Activated CD4-positive, alpha-beta T cell treated with anti-CD3 and anti-CD28 coated beads, Interleukin-2, amount 10 ng/mL, durations not matched to agents 24 days and 14 days (primary cell): Measurements from ENCODE around the gene KPTN. TPM values are rescaled to one million over a fixed set of nuclear protein-coding genes. Genes with fewer than 3 reads are reported as not detected.

Source experiments
- DNase-seq: peaks from one replicate; pipeline ENCODE4 v3.0.0; 2022
- H3K27ac Mint-ChIP-seq: one replicate; pipeline ENCODE4 v1.8.0; 2022; ENCODE audit warnings: mild to moderate bottlenecking, mixed read lengths
- H3K27me3 Mint-ChIP-seq: one replicate; pipeline ENCODE4 v1.8.0; 2022; ENCODE audit warnings: mixed read lengths
- H3K36me3 Mint-ChIP-seq: one replicate; pipeline ENCODE4 v1.8.0; 2022; ENCODE audit warnings: low read depth, mild to moderate bottlenecking, mixed read lengths
- H3K4me1 Mint-ChIP-seq: one replicate; pipeline ENCODE4 v1.8.0; 2021; ENCODE audit warnings: mixed read lengths
- H3K4me3 Mint-ChIP-seq: one replicate; pipeline ENCODE4 v1.8.0; 2022; ENCODE audit warnings: mild to moderate bottlenecking, moderate library complexity, mixed read lengths
- H3K9me3 Mint-ChIP-seq: one replicate; pipeline ENCODE4 v1.8.0; 2021; ENCODE audit warnings: mixed read lengths
- intact Hi-C: fragments of 100-400 bp; cut with micrococcal nuclease; formaldehyde crosslinking; loops from one replicate; pipeline ENCODE4 v1.15.1; 2023
- total RNA-seq: library from RNA; stranded (reverse); gene quantifications from 2 replicates; pipeline ENCODE4 v1.2.3, GENCODE V29; 2022

KPTN gene
- total RNA-seq, 1 donor from 2014 or later: 12.2 TPM

- Mint-ChIP-seq H3K9me3 (no peaks in the 10 kb centered on the region), H3K4me3 (no peak overlapping the region), H3K36me3 (no peaks in the 10 kb centered on the region), H3K27me3 (no peaks in the 10 kb centered on the region), H3K4me1 (peaks cover 12% of the 10 kb centered on the region), H3K27ac (no peak overlapping the region)
- intact Hi-C loops: loop anchor here (10.0 kb wide), 1 partner anchor 125 kb away; the partner anchor contains the start of gene BICRA
- DNase-seq: no peak
Measured at GRCh38 chr19:47479701-47480503, 4.1 kb downstream of the KPTN start.

DNA sequence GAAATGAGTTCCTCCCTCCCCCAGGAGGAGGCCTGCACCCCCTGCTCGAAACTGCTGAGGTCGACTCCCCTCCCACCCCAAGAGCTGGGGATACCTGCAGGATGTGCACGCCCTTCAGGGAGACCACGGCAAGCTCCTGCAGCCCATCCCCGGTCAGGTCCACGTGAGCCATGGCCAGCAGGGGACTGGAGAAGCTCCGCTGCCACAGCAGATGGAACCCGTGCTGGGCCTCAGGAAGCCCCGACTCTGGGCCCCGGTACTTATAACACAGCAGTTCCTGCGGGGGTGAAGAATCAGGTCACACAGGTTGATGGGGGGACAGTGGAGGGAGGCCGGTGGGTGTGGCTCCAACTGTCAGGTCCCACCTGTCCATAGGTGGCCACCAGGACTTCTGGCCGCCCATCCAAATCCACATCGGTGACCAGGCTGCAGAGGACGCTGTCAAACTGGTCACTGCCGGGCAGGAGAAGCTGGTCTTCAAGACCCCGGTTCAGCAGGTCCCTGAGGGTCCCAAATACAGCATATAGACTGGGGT, 7.5 kb downstream of the KPTN start:
- intact Hi-C loops: no loop called here
- H3K4me3 Mint-ChIP-seq: no peak overlapping the region
- no peaks in the 10 kb centered on the region for H3K36me3 Mint-ChIP-seq
- H3K27ac Mint-ChIP-seq: no peak overlapping the region
- peaks cover 5% of the 10 kb centered on the region for H3K27me3 Mint-ChIP-seq
- no peak for DNase-seq
- H3K9me3 Mint-ChIP-seq: no peaks in the 10 kb centered on the region
- peaks cover 2% of the 10 kb centered on the region for H3K4me1 Mint-ChIP-seq

- intact Hi-C loops: no loop called here
- Mint-ChIP-seq H3K27ac (no peak overlapping the region), H3K27me3 (peaks cover 14% of the 10 kb centered on the region), H3K9me3 (no peaks in the 10 kb centered on the region), H3K36me3 (no peaks in the 10 kb centered on the region), H3K4me1 (peaks cover 7% of the 10 kb centered on the region), H3K4me3 (no peak overlapping the region)
- DNase-seq: no peak
Measured at GRCh38 chr19:47475465-47475864, 8.6 kb downstream of the KPTN start.

DNA sequence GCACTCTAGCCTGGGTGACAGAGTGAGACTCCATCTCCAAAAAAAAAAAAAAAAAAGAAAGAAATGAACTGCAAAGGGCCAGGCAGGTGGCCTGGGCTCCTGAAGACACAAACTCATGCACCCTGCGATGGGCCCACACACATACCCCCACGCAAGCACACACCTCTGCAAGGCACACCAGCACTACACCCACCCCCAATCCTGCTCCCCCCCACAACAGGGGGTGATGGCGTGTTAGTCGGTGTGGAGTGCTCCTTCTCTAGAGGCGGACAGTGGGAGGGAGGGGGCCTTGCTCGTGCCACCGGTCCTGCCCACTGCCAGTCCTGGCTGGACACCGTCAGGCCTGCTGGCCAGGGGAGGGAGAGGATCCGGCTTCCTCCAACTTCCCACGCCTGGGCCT, 10.7 kb downstream of the KPTN start:
- H3K9me3 Mint-ChIP-seq: no peaks in the 10 kb centered on the region
- no peak for DNase-seq
- intact Hi-C loops: no loop called here
- no peaks in the 10 kb centered on the region for H3K36me3 Mint-ChIP-seq
- H3K27ac Mint-ChIP-seq: no peak overlapping the region
- no peak overlapping the region for H3K4me3 Mint-ChIP-seq
- H3K4me1 Mint-ChIP-seq: peaks cover 9% of the 10 kb centered on the region
- H3K27me3 Mint-ChIP-seq: peaks cover 35% of the 10 kb centered on the region

GRCh38 chr19:47471733-47472457, 12.1 kb downstream of the KPTN start, which contains the start of gene SLC8A2:
Gene SLC8A2 (minus strand): TSS chr19:47471893. CDS start chr19:47466403, 5,490 bp downstream.
- peak within 1 kb of the TSS; percentile 2 for H3K4me3 Mint-ChIP-seq
- peak; percentile 91 for DNase-seq
- no peaks in the 10 kb centered on the region for H3K9me3 Mint-ChIP-seq
- intact Hi-C loops: no loop called here
- peaks cover 9% of the 10 kb centered on the region for H3K4me1 Mint-ChIP-seq
- no peak within 1 kb of the TSS for H3K27ac Mint-ChIP-seq
- H3K27me3 Mint-ChIP-seq: peaks cover 43% of the 10 kb centered on the region
- no peaks in the 10 kb centered on the region for H3K36me3 Mint-ChIP-seq

GRCh38 chr19:47471381-47471732, 12.7 kb downstream of the KPTN start:
- Mint-ChIP-seq H3K27ac (no peak overlapping the region), H3K4me1 (peaks cover 9% of the 10 kb centered on the region), H3K36me3 (no peaks in the 10 kb centered on the region), H3K4me3 (peak overlapping the region; percentile 2), H3K9me3 (no peaks in the 10 kb centered on the region), H3K27me3 (peaks cover 43% of the 10 kb centered on the region)
- intact Hi-C loops: no loop called here
- DNase-seq: no peak

- H3K9me3 Mint-ChIP-seq: no peaks in the 10 kb centered on the region
- H3K27ac Mint-ChIP-seq: no peak overlapping the region
- peaks cover 43% of the 10 kb centered on the region for H3K27me3 Mint-ChIP-seq
- DNase-seq: no peak
- H3K36me3 Mint-ChIP-seq: no peaks in the 10 kb centered on the region
- H3K4me3 Mint-ChIP-seq: peak overlapping the region; percentile 2
- intact Hi-C loops: no loop called here
- peaks cover 9% of the 10 kb centered on the region for H3K4me1 Mint-ChIP-seq
Measured at GRCh38 chr19:47470447-47471195, 13.4 kb downstream of the KPTN start.

DNA sequence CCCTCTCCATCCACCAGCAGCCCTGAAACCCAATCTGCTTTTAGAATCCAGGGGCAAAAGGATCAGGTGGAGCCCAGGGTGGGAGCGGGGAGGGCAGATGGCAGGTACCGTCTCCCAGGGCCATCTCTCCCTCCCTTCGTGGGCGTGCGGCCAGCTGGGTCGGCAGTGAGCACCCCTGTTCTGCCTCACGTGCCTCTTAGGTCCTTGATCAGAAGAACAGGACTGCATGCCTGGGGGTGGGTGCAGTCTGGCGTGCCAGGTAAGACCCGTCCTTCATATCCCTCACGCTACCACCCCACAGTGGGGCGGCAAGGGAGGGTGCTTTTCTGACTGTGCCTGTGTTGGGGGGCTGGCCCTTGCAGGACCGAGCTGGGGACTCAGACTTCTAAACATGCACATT, 14.3 kb downstream of the KPTN start:
- H3K4me1 Mint-ChIP-seq: peaks cover 9% of the 10 kb centered on the region
- H3K4me3 Mint-ChIP-seq: no peak overlapping the region
- H3K27ac Mint-ChIP-seq: no peak overlapping the region
- H3K36me3 Mint-ChIP-seq: no peaks in the 10 kb centered on the region
- peaks cover 45% of the 10 kb centered on the region for H3K27me3 Mint-ChIP-seq
- DNase-seq: no peak
- no peaks in the 10 kb centered on the region for H3K9me3 Mint-ChIP-seq
- intact Hi-C loops: no loop called here

GRCh38 chr19:47469363-47469700, 14.7 kb downstream of the KPTN start:
- DNase-seq: no peak
- intact Hi-C loops: no loop called here
- Mint-ChIP-seq H3K27me3 (peaks cover 49% of the 10 kb centered on the region), H3K4me1 (peaks cover 12% of the 10 kb centered on the region), H3K27ac (no peak overlapping the region), H3K4me3 (no peak overlapping the region), H3K9me3 (no peaks in the 10 kb centered on the region), H3K36me3 (no peaks in the 10 kb centered on the region)

DNA sequence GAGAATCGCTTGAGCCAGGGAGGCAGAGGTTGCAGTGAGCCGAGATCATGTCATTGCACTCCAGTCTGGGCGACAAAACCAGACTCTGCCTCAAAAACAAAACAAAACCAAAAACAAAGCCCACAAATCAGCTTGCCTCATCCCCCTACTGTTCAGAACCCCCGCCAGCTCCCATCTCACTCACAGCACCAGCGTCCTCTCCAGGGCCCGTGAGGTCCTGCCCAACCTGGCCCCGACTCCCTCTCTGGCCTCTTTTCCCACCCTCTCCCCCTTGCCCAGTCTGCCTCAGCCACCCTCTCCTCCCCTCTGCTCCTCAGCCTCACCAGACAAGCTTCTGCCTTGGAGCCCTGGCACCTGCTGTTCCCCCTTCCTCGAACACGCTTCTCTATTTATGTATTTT, 16.1 kb downstream of the KPTN start:
- H3K9me3 Mint-ChIP-seq: no peaks in the 10 kb centered on the region
- DNase-seq: no peak
- H3K27me3 Mint-ChIP-seq: peaks cover 49% of the 10 kb centered on the region

GRCh38 chr19:47465957-47466356, 18.1 kb downstream of the KPTN start:
- intact Hi-C loops: no loop called here
- Mint-ChIP-seq H3K4me1 (peaks cover 6% of the 10 kb centered on the region), H3K9me3 (no peaks in the 10 kb centered on the region), H3K27ac (no peak overlapping the region), H3K27me3 (peaks cover 40% of the 10 kb centered on the region), H3K36me3 (no peaks in the 10 kb centered on the region), H3K4me3 (no peak overlapping the region)
- DNase-seq: no peak

More for the DNA sequence above, 16.1 kb downstream of the KPTN start:
- no peak overlapping the region for H3K27ac Mint-ChIP-seq
- no peak overlapping the region for H3K4me3 Mint-ChIP-seq
- H3K36me3 Mint-ChIP-seq: no peaks in the 10 kb centered on the region
- intact Hi-C loops: no loop called here
- peaks cover 12% of the 10 kb centered on the region for H3K4me1 Mint-ChIP-seq

- H3K9me3 Mint-ChIP-seq: no peaks in the 10 kb centered on the region
- H3K4me3 Mint-ChIP-seq: no peak overlapping the region
- intact Hi-C loops: no loop called here
- no peaks in the 10 kb centered on the region for H3K36me3 Mint-ChIP-seq
- no peak overlapping the region for H3K27ac Mint-ChIP-seq
- DNase-seq: no peak
- peaks cover 29% of the 10 kb centered on the region for H3K27me3 Mint-ChIP-seq
- peaks cover 2% of the 10 kb centered on the region for H3K4me1 Mint-ChIP-seq
Measured at GRCh38 chr19:47464675-47465419, 19.2 kb downstream of the KPTN start.

DNA sequence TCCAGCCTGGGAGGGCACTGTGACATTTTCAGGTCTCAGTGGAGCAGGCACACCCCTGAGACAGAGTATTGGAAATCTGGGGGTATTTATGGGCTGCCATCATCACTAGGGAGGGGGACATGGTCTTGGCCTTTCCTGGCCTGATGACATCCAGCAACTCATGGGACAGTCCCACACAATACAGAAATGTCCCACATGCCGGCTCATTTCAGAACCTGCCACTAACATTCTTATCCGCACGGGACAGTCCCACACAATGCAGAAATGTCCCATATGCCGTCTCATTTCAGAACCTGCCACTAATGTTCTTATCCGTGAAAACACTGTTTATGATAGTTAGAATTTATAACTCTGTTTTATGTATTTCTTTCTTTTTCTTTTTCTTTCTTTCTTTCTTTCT, 22.1 kb downstream of the KPTN start:
- no peak overlapping the region for H3K4me3 Mint-ChIP-seq
- intact Hi-C loops: no loop called here
- no peaks in the 10 kb centered on the region for H3K9me3 Mint-ChIP-seq
- peaks cover 6% of the 10 kb centered on the region for H3K27me3 Mint-ChIP-seq
- peaks cover 4% of the 10 kb centered on the region for H3K4me1 Mint-ChIP-seq
- H3K27ac Mint-ChIP-seq: no peak overlapping the region
- no peak for DNase-seq
- H3K36me3 Mint-ChIP-seq: no peaks in the 10 kb centered on the region
